LNCAP (cell line): Measurements from ENCODE around the gene ARHGEF16.

Experiments used
- TF ChIP-seq, protein P1 (sequence below): fragments of 450-650 bp; IDR thresholded peaks from 2 replicates; pipeline ENCODE4 v1.5.1; 2017; ENCODE audit warnings: mild to moderate bottlenecking

ARHGEF16 gene

DNA sequence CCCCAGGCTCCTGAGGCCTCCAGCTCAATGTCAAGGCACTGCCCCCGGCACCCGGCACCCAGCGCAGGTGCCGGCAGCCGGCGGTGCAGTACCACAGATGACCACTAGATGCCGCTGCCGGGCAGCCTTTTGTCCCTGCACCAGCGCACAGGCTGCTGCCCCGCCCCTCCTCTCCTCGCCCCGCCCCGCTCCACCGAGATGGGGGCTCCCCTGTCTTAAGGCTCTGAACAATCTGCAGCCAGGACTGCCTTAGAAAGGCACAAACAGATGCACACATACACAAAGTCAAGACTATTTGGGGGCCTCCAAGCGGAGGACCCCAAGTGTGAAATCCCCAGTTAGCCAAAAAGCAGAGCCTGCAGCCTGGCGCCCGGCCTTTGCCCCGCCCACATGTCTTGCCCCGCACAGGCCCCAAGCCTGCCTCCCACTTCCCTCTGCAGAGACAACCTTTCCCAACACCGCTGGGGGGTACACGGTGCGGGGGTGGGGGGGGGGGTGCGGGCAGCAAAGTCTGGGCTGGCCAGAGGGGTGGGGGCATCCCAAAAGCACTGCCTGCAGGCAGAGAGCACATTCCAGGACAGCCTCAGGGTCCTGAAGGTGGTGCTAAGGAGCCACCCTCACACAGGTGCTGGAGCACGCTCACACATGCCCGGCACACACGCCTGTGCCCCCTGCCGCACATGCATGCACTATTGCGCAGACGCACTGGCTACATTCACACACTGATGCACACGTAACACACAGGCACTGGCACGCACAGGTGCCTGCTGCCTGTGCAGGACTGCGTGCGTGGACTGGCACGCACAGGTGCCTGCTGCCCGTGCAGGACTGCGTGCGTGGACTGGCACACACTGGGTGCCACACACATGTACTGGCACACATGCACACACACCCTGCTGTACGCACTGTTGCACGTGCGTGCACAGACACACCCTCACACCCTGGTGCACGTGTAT is 37.1 kb downstream of the ARHGEF16 start:
- TF ChIP-seq, protein P1, sequence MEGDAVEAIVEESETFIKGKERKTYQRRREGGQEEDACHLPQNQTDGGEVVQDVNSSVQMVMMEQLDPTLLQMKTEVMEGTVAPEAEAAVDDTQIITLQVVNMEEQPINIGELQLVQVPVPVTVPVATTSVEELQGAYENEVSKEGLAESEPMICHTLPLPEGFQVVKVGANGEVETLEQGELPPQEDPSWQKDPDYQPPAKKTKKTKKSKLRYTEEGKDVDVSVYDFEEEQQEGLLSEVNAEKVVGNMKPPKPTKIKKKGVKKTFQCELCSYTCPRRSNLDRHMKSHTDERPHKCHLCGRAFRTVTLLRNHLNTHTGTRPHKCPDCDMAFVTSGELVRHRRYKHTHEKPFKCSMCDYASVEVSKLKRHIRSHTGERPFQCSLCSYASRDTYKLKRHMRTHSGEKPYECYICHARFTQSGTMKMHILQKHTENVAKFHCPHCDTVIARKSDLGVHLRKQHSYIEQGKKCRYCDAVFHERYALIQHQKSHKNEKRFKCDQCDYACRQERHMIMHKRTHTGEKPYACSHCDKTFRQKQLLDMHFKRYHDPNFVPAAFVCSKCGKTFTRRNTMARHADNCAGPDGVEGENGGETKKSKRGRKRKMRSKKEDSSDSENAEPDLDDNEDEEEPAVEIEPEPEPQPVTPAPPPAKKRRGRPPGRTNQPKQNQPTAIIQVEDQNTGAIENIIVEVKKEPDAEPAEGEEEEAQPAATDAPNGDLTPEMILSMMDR: peak; percentile 97

DNA sequence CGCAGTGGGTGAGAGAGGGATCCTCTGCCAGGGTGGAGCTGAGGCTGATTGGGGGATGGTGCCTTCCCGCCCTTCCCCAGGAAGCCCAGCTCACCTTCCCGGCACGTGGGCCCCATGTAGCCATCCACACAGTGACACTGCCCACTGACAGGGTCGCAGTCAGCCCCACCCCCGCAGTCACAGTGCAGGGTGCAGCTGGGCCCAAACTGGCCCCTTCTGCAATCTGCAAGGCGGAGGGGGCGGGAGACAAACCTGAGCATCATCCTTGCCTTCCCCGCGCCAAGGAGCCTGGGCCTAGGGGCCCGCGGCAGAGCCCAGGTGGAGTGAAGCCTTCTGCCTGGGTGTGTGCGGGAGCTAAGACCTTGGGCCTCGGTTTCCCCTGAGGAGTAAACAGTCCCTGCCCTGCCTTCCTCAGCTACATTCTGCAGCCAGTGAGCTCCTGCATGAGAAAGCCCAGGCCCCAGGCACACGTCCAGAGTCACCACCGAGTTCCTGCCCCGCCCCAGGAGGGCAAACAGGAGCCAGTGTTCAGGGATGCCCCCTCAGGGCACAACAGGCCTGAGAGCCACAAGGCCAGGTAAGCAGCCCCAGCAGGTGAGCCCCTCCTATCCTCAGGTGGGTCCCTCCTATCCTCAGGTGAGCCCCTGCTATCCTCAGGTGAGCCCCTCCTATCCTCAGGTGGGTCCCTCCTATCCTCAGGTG is 38.2 kb downstream of the ARHGEF16 start:
- TF ChIP-seq, protein P1: no peak

DNA sequence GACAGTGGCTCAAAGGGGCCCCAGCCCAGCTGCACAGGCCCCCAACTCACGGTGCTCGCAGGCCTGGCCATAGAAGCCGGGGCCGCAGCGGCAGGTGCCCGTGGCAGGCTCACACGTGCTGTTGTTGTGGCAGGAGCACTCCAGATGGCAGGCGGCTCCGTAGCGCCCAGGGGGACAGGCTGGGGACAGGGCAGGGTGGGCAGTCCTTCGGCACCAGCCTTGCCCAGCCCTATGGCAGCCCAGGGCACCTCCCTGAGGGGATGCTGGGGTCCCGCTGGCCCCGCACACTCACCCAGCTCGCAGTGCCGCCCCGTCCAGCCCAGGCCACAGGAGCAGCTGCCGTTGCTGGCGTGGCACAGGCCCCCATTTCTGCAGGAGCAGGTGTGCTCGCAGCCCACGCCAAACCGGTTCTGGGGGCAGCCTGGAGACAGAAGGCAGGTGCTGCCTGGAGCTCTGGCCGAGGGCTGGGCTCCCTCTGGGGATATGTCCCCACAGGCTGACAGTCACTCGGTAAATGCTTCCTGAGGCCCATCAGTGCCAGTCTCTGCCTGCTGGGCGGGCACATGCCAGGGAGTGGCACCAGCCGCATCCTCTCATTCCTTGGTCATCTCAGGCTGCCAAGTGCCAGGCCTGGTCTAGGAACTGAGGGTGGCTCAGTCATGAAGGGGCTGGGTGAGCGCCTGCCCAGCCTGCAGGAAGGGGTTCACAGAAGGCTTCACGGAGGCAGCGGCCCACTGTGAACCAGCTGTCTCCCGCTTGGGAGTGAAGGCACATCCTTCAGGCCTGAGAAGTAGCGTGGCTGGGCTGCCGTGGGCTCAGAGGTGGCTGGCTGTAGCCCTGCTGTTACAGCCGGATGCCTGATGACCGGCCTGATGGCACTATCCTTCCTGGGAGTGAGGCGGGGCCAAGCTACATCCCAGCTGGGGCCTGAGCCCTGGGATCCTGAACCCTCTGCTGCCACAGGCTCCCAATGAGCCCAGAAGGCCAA is 40.1 kb downstream of the ARHGEF16 start:
- TF ChIP-seq, protein P1: no peak

DNA sequence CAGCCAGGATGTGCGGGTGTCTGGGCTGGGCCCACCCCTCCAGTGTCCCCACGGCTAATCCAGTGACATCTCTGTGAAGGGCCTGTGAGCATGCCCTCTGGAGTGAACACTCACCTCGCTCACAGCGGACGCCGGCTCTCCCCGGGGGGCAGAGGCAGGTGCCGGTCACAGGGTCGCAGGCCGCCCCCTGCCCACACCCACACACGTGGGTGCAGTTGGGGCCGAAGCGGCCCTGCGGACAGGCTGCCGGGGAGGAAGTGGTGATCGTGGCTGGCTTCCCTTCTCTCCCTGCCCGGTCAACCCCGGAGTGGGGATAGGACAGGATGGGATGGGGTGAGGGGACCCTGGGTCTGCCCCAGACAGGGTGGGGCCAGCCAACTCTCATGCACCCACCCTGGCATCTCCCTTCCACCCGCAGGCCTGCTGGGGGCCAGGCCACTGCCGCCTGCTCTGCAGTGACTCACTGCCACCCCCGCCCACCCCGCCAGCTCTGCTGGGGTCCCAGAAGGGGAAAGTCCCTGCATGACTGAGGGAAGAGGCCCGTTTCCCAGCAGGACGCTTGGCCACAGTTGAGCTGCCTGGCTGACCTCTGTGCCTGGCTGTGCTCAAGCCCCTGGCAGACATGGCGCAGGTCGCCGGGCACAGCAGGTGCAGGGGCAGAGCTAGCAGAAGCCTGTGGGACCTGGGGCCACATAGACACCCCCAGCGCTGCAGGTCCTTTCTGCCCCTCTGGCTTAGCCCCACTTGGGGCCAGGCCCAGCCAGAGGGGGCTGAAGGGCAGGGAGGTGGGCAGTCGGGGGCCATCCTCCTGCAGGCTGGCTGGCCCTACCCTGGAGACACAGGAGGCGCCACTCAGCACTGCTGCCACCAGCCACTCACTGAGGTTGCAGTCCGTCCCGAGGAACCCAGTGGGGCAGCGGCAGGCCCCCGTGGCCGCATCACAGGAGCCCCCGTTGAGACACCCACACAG is 41.6 kb downstream of the ARHGEF16 start:
- TF ChIP-seq, protein P1: no peak

DNA sequence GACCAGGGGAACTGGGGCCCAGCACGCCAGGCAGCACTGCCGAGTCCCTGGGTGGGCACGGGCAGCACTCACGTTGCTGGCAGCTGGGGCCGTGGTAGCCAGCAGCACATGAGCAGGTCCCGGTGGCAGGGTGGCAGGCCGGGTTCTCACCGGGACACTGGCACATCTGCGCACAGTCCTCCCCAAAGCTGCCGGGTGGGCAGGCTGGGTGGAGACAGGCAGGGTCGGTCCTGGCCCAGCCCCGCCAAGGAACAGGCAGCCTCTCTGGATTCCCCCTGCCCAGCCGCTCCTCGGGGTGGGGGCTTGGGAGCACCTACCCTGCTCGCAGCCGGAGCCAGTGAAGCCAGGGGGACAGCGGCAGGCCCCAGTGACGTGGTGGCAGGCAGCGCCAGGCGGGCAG is 42.5 kb downstream of the ARHGEF16 start:
- TF ChIP-seq, protein P1: no peak

DNA sequence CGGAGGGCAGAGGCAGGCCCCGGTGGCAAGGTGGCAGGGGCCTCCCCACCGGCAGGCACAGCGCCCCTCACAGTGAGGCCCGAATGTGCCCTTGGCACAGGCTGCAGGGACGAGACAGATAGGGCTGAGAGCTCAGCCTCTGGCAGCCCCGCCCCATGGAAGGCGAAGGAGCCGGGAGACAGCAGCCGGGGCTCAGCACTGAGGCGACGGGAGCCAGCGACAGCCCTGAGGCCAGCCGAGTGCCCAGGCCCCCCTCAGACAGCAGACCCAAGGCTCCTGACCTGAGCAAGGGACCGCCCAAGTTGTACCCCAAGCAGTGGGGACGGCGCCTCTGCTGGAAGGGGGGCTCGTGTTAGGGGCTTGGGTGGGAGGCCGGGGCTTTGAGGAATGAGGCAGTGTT is 43.1 kb downstream of the ARHGEF16 start:
- TF ChIP-seq, protein P1: no peak
